GM19025 (cell line): ENCODE data around the gene CPB1.

Experiments
- ATAC-seq: cut with Tn5 transposase; IDR thresholded peaks from one replicate; pipeline ENCODE4 v1.9.1; 2021; ENCODE audit warnings: mild to moderate bottlenecking, low read depth, moderate library complexity; ENCODE audit not compliant: unreplicated experiment

The CPB1 gene

DNA sequence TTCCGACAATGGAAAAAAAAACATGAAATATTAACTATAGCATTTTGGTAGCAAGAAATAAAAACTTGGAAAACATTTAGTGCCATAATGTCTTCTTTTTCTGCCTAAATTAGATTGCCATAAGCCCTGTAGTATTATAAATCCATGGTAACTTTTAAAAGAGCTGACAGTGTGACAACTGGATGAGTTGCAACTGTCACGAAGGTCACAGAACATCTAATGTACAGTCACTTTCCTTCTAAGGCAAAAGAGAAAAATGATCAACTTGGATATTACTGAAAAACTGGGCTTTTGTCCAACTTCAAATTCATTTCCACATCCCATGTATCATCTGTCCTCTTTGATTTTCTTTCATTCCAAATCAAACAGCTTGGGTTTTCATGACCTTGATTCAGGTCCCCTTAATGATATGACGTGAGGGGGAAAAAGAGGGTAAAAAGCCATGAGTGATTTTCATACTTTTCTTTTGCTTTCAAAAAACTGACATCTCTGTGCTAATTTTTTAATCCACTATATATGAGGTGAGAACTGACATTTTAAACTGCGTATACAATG is 602 bp downstream of the CPB1 start:
- ATAC-seq: no peak

- ATAC-seq: no peak
Observed at GRCh38 chr3:148829926-148830325, 2.3 kb downstream of the CPB1 start.

- ATAC-seq: no peak
Observed at GRCh38 chr3:148833223-148833622, 5.6 kb downstream of the CPB1 start.

DNA sequence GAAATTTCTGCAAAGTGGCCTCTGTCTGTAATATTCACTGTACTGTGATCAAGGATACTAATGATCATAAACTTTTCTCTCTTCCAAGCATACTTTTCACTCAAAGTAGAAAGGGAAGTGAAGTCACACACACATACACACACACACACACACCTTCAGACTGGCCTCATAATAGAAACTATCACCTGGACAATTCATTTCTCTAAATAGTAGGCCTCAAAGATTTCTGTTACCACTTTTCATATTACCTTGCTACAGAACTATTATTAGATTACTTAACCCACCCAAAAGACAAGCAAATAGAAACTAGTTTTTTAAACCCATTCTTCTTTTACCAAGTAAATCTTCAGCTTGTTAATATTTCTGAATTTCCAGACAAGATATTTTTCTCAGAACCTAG is 12.2 kb downstream of the CPB1 start:
- ATAC-seq: peak; percentile 50

GRCh38 chr3:148840451-148840850 is 12.8 kb downstream of the CPB1 start:
- ATAC-seq: peak; percentile 9

- ATAC-seq: no peak
Observed at GRCh38 chr3:148845756-148846395, 18.3 kb downstream of the CPB1 start.

- no peak for ATAC-seq
Observed at GRCh38 chr3:148847351-148847750, 19.7 kb downstream of the CPB1 start.

DNA sequence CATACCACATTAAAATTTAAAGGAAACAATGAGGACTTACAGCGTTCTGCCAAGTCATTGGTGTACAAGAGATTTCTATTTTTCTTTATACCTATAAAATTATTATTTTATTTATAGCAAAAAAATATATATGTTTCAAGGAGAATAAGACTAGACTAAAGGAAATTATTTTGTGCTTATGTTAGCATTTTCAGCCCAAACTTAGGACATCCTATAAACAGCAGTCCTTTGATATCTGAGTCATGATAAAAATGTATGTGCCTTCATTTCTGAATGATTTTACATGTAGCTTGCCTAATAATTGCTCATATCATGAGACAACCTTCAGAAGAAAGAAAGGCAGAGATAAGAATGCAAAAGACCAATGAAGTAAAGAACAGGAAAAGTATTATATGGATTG is 20.8 kb downstream of the CPB1 start:
- ATAC-seq: no peak

- ATAC-seq: no peak
Observed at GRCh38 chr3:148852271-148852992, 24.8 kb downstream of the CPB1 start.

- ATAC-seq: no peak
Observed at GRCh38 chr3:148853076-148853475, 25.5 kb downstream of the CPB1 start.

GRCh38 chr3:148854061-148854460 is 26.4 kb downstream of the CPB1 start:
- ATAC-seq: no peak

DNA sequence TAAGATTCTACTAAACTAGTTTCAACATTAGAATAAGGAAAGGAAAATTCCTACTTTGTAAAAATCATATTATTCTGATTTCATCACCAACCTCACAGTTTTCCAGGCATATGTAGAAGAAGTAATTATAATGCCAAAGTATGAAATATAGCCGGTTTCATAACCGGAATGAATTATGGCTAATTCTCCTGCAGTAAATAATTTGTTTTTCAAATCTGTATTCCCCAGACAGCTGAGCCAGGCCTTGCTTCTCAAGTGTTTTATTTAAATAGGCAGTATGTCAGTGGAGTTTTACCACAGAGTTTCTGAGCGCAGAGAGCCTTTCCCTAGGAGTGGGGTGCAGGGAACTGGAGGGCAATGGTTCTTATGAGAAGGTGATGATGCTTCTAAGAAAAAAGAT is 28.8 kb downstream of the CPB1 start:
- ATAC-seq: no peak

DNA sequence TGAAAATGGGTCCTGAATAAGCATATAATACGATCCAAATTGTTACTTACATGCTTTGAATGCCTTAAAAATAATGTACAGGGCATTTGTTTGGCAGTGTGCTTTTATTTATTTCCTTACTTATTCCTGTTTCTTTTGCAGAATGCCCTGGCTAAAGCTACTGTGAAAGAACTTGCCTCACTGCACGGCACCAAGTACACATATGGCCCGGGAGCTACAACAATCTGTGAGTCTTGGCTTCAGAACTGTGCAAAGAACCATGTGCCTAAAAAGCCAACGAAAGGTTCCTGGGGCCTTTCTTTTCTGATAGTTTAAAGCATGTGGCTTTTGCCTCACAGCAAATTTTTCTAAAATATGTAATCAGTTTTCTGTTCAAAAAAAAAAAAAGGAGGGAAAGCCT is 29.7 kb downstream of the CPB1 start:
- no peak for ATAC-seq

- peak; percentile 61 for ATAC-seq
Observed at GRCh38 chr3:148861277-148861869, 33.8 kb downstream of the CPB1 start.

GRCh38 chr3:148863297-148863696 is 35.7 kb downstream of the CPB1 start:
- ATAC-seq: no peak

- no peak for ATAC-seq
Observed at GRCh38 chr3:148863814-148864213, 36.2 kb downstream of the CPB1 start.

DNA sequence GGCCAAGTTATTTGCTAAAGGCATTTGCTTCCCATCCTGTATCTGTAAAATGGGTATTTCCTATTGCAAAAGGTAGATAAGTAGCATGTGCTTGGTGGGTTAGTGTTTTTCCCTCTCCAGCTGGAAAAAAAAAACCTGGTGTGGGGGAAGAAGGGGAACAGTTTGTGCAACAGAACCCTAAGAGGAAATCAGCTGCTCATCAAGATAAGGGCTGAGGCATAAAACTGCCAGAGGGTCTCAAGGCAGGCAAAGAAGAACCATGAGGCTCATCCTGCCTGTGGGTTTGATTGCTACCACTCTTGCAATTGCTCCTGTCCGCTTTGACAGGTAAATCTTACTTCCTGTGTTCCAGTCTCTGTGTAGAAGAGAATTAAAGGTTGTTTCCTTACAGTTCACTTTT is 37.4 kb downstream of the CPB1 start, which contains the start of gene CPA3:
CPA3 (plus strand) TSS at position 248 of the 400 bp plus-strand sequence; CDS start at position 260, 12 bp downstream.
- ATAC-seq: no peak

GRCh38 chr3:148866261-148866660 is 38.6 kb downstream of the CPB1 start:
- ATAC-seq: no peak

DNA sequence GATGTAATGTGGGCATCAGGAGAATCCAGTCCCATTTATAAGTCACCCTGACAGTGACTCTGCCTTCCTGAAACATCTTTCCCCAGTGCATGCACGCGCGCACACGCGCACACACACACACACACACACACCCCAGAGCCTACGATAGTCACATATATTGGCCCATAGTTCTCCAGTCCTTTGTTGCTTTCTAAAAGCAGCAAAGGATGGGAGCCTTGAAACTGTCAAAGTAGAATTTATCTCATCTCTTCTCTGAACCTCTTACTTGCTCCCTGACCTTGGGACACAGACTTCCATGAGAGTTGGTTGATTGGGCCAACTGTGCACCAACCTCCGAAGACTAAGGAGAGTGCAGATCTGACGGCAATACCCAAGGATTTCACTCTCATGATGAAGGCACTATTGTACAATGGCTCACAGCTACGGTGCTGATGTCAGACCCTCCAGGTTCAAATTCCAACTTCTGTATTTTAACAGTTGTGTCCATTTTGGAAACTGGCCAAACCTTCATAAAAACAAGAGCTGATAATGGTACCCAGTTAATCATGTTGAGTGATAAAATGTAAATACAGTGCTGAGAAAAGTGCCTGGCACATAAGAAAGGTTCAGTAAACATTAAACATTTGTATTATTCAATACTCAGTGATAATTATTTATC is 45.8 kb downstream of the CPB1 start:
- ATAC-seq: no peak

DNA sequence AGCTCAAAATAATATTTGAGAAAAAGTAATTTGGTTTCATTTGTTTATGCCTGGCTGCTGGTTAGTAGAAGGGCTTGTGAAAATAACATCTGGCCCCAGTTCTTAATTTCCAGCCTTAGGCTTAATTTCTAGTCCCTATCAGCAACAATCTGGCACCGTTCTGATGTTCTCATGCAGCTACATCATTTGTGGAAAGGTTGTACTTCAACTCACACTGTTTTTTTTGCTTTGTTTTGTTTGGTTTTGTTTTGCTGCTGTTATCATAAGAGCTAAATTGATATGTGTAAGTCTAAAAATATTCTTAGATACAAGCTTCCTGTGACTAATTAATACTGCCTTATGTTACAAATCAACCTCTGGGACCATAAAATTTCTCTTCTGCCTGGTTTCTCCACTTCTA is 46.4 kb downstream of the CPB1 start:
- no peak for ATAC-seq

- no peak for ATAC-seq
Observed at GRCh38 chr3:148878095-148878494, 50.5 kb downstream of the CPB1 start.
